Fibroblast of mammary gland (primary cell): ENCODE results near the gene FAM114A1.
A peak's percentile ranks its signal among the peaks of the same experiment; 100 is the strongest.

ENCODE experiments used
- DNase-seq: peaks from one replicate; pipeline ENCODE4 v3.0.0-alpha.2; 2010; ENCODE audit warnings: low read depth
- H3K4me3 ChIP-seq: 2 replicates; pipeline ENCODE4 v1.5.1; 2011; ENCODE audit warnings: low read depth, mild to moderate bottlenecking, low read length, moderate library complexity; ENCODE audit not compliant: control insufficient read depth
- TF ChIP-seq, protein P1 (sequence below): conservative IDR thresholded peaks from 2 replicates; pipeline ENCODE4 v1.5.1; 2011; ENCODE audit warnings: low read depth, low read length, inconsistent platforms; ENCODE audit not compliant: control insufficient read depth, insufficient read depth

Gene FAM114A1

DNA sequence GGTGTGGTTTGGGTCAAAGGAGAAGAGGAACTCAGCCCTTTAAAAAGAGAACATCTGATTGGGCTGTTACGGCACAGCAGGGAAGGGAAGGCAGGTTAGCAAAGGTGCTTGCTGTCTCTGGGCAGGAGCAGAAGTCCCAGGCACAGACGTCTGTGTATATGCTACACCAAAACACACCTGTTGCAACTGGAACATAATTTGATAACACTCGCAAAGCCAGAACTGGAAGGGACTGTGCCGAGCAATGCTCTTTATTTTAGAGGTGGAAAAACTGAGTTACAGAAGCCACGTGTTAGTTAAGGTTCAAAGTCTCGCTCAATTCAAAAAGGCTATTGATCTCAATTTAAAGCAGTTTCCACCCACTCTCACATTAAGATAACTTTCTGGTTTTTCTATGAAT, 2.2 kb upstream of the FAM114A1 start:
- H3K4me3 ChIP-seq, result no peak overlapping the region
- TF ChIP-seq, protein P1, sequence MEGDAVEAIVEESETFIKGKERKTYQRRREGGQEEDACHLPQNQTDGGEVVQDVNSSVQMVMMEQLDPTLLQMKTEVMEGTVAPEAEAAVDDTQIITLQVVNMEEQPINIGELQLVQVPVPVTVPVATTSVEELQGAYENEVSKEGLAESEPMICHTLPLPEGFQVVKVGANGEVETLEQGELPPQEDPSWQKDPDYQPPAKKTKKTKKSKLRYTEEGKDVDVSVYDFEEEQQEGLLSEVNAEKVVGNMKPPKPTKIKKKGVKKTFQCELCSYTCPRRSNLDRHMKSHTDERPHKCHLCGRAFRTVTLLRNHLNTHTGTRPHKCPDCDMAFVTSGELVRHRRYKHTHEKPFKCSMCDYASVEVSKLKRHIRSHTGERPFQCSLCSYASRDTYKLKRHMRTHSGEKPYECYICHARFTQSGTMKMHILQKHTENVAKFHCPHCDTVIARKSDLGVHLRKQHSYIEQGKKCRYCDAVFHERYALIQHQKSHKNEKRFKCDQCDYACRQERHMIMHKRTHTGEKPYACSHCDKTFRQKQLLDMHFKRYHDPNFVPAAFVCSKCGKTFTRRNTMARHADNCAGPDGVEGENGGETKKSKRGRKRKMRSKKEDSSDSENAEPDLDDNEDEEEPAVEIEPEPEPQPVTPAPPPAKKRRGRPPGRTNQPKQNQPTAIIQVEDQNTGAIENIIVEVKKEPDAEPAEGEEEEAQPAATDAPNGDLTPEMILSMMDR, result no peak
- DNase-seq, result no peak

DNA sequence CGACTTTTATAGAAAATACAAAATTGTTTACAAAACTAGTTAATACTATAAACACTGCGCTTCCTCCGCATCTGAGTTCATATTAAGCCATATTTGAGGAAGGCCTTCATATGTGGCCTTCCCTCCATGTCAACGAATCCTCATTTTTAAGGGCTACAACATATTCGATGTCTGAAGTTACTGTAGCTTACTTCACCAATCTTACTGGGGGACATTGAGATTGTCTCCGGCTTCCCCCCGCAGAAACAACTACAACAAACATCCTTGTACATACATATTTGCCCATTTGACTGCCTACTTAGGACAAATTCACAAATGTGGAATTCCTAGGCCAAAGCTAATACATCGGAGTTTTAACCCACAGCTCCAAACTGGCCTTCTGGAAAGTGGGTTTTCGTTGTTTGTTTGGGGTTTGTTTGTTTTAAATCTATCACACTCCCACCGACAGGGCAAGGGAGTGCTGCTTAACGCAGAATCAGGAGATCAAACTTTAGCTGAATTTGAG, 581 bp upstream of the FAM114A1 start:
- TF ChIP-seq, protein P1, result no peak
- DNase-seq, result no peak

DNA sequence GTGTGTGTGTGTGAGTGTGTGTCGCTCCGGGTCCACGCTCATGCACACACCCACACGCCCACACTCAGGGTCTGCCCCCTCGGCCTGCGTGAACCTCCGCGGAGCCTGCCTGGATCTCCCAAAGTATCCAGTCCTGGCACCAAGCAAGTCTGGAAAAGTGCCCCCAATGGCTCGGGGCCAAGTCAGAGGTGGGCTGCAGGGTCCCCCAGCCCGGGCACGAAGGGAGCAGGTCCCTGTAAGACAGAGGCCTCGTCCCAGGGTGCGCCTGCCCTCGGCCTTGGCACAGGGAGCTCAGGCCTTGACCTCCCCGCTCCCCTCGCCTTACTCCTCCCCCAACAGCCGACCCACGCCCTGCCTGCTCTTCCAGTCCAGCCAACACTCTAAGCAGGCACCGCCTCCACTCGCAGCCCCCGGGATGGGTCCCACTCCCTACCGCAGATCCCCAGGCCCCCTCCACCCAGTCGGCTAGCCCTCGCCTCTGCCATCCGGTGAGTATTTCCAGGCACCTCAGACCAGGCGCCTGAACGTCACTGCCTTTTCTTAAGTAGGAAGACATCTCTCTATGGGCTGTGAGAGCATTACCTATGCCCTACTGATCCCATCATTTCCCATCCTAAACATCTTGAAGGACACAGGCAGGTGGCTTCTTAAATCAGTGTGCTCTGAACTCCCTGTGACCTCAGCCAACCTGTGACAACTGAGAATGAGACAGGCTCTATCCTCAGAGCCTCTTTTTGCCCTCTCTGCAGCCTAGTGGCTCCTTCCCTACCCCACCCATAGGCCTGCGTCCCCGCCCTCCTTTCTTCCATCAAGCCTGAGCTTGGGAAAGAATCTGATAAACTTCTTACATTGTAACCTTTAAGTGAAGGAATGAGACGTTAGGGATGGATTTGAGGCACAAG, 704 bp downstream of the FAM114A1 start:
- H3K4me3 ChIP-seq, result peak overlapping the region; percentile 83
- TF ChIP-seq, protein P1, result no peak
- peak; percentile 45 for DNase-seq

More for the DNA sequence above, 581 bp upstream of the FAM114A1 start:
- H3K4me3 ChIP-seq, result peak overlapping the region; percentile 49

DNA sequence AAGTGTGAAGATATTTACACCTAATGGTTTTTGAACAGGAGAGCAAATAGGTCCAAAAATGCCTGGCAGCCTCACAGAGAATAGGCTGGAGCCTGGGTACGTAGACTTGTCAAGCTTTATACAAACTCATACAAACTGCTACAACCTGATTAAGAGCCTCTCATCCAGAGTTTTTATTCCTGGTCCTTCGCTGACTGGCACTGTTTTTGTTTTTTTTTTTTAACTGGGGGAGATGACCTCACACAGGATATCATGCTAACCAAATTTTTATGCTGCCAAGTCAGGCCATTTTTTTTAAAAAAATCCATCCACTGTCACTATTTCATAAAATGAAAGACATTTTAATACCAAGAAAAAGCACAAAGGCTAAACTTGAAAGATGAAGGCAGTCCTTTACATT, 1.9 kb downstream of the FAM114A1 start:
- TF ChIP-seq, protein P1, result no peak
- peak overlapping the region; percentile 83 for H3K4me3 ChIP-seq
- peak; percentile 40 for DNase-seq

DNA sequence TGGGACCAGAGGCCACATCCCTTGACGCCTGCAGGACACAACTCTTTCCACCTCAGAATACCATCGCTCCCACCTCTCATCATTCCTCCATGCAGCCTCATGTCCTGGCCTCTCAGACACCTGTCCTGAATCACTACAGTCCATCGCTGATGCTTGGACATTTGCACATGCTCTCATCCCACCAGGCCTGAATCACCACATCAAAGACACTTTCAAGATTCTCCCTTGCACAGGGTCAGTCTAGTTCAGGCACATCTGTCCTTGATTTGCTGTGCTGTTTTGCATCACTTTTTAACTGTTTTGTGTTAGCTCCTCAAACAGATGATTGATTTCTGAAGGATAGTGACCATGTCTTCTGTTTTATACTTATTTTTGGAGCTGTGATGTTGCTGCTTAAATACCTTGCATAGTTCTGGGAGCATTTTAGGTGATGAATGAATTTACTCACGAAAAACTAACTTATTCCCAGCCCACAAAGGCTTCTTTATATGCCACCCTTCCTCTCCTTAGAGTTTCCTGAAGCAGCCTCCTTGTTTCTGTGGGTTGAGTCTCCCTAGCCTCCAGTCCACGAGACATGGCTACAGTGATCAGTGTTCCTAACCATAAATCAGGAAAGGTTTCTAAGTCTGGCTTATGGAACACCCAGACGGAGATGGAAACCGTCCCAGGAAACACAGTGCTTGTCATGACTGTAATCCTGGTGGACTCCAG, 2.6 kb downstream of the FAM114A1 start:
- TF ChIP-seq, protein P1, result no peak
- H3K4me3 ChIP-seq, result no peak overlapping the region
- peak; percentile 85 for DNase-seq

DNA sequence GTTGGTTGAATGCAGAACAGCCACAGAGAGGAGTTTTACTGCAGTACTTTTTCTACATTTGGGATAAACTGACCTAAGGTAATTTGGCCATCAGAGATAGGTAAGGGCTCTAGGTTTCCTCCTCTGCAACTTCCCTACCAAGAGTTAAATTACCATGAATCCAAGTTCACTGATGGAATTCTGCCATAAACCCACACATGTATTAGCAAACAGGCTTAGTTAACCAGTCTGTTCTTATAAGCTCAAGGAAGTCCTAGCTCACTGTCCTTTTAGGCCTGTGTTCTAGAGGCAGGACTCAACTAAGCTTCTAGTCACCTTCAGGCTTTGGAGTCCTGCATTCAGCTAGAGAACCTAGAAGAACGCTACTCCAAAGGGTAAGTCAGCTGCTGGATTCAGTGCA, 4.0 kb downstream of the FAM114A1 start:
- TF ChIP-seq, protein P1, result no peak
- DNase-seq, result peak; percentile 50

More for the DNA sequence above, 4.0 kb downstream of the FAM114A1 start:
- H3K4me3 ChIP-seq, result no peak overlapping the region
